ENCODE results near the gene PRSS50. TPM values are rescaled to one million over a fixed set of nuclear protein-coding genes. Genes with fewer than 3 reads are reported as not detected.

PRSS50 gene
- total RNA-seq, 1 donor, result not detected

DNA sequence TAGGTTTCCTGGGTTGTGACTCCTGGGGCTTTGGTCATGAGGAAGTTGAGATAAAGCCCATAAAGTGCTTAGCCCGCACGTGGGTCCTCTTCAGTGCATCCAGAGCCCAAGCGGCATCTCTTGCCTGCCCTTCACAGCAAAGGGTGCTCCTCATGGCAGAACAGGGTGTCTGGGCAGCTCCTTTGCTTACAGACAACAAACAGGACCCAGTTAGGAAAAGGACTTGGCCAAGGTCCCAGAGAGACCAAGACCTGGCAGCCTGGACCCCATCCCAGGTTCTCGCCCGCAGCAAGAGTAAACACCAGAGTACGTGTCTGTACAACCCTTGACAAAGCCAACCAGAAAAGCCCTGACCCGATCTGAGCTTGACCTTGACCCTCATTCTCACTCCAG lies 51.2 kb downstream of the PRSS50 start:
- H3K4me3 ChIP-seq (ENCODE audit: low read length), result no peak overlapping the region
- no peaks in the 10 kb centered on the region for H3K9me3 ChIP-seq (ENCODE audit: low read depth, low read length)
- no peaks in the 10 kb centered on the region for H3K4me1 ChIP-seq (ENCODE audit: insufficient read depth, low read length)
- no peaks in the 10 kb centered on the region for H3K27me3 ChIP-seq (ENCODE audit: insufficient read depth, low read length)

DNA sequence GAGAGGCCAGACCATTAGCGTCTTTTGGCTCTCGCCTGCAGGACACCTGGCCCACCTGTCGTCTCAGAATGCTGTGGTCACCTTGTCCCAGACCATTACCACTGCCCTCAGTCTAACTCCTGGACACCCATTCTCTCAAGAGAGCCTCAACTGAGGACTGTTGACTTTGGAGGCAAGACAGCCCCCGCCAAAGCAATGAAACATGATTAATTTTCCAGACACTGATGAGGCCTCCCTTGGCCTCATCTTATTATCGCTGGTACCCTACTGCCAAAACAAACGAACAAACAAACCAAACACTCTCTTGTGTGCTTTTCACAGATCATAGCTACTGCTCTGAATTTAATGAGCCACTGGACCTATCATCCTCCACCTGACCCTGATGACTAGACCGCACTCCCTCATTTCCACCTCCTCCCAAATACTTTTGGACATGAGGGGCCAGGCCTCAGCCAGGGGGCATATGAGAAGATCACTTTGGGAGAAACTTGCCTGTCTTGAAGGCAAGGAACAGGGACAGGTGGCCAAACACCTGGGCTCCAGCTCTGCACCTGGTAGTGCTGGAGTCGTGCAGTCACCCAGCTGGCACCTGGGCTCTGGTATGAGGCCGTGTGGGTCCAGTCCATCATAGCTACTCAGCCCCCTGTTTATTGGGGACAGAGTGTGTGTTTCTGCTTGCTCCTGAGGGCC lies 51.8 kb downstream of the PRSS50 start:
- H3K4me1 ChIP-seq (ENCODE audit: insufficient read depth, low read length), result no peaks in the 10 kb centered on the region
- H3K9me3 ChIP-seq (ENCODE audit: low read depth, low read length), result no peaks in the 10 kb centered on the region
- no peak overlapping the region for H3K4me3 ChIP-seq (ENCODE audit: low read length)
- H3K27me3 ChIP-seq (ENCODE audit: insufficient read depth, low read length), result no peaks in the 10 kb centered on the region

DNA sequence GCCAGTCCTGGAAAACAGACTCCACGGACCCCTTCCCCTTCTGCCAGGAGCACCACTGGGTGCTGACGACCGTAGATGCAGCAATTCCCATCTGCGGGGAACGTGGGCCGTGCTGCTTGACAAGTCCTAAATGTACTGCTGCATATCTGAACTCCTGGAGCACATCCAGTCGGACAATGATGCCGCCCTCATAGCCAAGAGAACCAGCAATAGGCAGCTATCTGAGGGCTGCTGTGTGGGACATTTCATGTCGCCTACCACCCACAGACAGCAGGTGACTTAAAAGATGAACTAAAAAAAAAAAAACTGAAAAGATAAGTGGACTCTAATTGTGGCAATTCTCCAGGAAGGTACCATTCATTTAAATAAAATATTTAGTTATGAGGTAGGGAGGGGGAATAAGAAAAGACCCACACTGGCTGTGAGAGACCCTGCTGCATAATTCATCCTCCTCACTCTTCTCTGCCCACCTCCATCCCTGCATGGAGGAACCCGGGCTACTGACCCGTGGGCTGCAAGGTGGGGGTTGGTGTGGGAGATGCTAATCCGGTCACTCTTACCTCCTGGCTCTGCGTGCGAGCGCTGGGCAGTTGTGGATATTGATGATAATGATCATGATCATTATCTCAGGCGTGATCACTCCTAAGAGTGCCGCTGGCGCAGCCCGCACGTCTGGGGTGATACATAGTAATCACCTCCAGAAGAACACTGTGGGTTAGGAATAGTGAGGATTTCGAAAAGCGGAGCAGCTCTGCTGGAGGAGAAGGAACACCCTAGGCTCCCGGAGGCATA lies 52.5 kb downstream of the PRSS50 start:
- Histone ChIP-seq H3K4me1 (ENCODE audit: insufficient read depth, low read length) (no peaks in the 10 kb centered on the region), H3K27me3 (ENCODE audit: insufficient read depth, low read length) (no peaks in the 10 kb centered on the region), H3K4me3 (ENCODE audit: low read length) (no peak overlapping the region), H3K9me3 (ENCODE audit: low read depth, low read length) (no peaks in the 10 kb centered on the region)

GRCh38 chr3:46664188-46664970 lies 53.3 kb downstream of the PRSS50 start:
- Histone ChIP-seq H3K9me3 (ENCODE audit: low read depth, low read length) (no peaks in the 10 kb centered on the region), H3K27me3 (ENCODE audit: insufficient read depth, low read length) (no peaks in the 10 kb centered on the region), H3K4me3 (ENCODE audit: low read length) (no peak overlapping the region), H3K4me1 (ENCODE audit: insufficient read depth, low read length) (no peaks in the 10 kb centered on the region)

GRCh38 chr3:46663591-46664135 lies 54.0 kb downstream of the PRSS50 start:
- Histone ChIP-seq H3K9me3 (ENCODE audit: low read depth, low read length) (no peaks in the 10 kb centered on the region), H3K4me3 (ENCODE audit: low read length) (no peak overlapping the region), H3K27me3 (ENCODE audit: insufficient read depth, low read length) (no peaks in the 10 kb centered on the region)

GRCh38 chr3:46662771-46663551 lies 54.7 kb downstream of the PRSS50 start:
- no peak overlapping the region for H3K4me3 ChIP-seq (ENCODE audit: low read length)
- no peaks in the 10 kb centered on the region for H3K9me3 ChIP-seq (ENCODE audit: low read depth, low read length)
- H3K27me3 ChIP-seq (ENCODE audit: insufficient read depth, low read length), result no peaks in the 10 kb centered on the region
- H3K4me1 ChIP-seq (ENCODE audit: insufficient read depth, low read length), result no peaks in the 10 kb centered on the region

More at GRCh38 chr3:46663591-46664135, 54.0 kb downstream of the PRSS50 start:
- H3K4me1 ChIP-seq (ENCODE audit: insufficient read depth, low read length), result no peaks in the 10 kb centered on the region

Other genes with a start within 250 kb of the PRSS50 start
- 0.10 TPM for gene RTP3, start 219.9 kb downstream of the PRSS50 start, total RNA-seq
- 0.10 TPM for gene LRRC2, start 151.6 kb downstream of the PRSS50 start, total RNA-seq
- gene FAM240A, start 105.3 kb downstream of the PRSS50 start, total RNA-seq, result not detected
- gene ALS2CL, start 24.2 kb downstream of the PRSS50 start, total RNA-seq, result 5.4 TPM
- gene TMIE, start 16.5 kb downstream of the PRSS50 start, total RNA-seq, result 0.31 TPM
- not detected for gene MYL3, start 145.6 kb upstream of the PRSS50 start, total RNA-seq
- not detected for gene PTH1R, start 159.9 kb upstream of the PRSS50 start, total RNA-seq

All from mononuclear cell (primary cell).